Hepatocyte (in vitro differentiated cells): ENCODE measurements around the gene STX4. TPM values are rescaled to one million over a fixed set of nuclear protein-coding genes. Genes with fewer than 3 reads are reported as not detected.

Experiments used
- DNase-seq: peaks from one replicate; pipeline ENCODE4 v3.0.0-alpha.2; 2016; ENCODE audit warnings: low spot score
- H2AFZ ChIP-seq: fragments of 200-600 bp; sonication (generic); 2 replicates; pipeline ENCODE4 v1.6.0; 2016; ENCODE audit warnings: antibody characterized with exemption, mild to moderate bottlenecking
- H3K27ac ChIP-seq: fragments of 200-600 bp; sonication (generic); 2 replicates; pipeline ENCODE4 v1.5.1; 2016; ENCODE audit warnings: mild to moderate bottlenecking
- H3K27me3 ChIP-seq: fragments of 200-600 bp; sonication (generic); 2 replicates; pipeline ENCODE4 v1.6.1; 2016
- H3K36me3 ChIP-seq: fragments of 200-600 bp; sonication (generic); replicated peaks from 2 replicates; pipeline ENCODE4 v1.5.1; 2016; ENCODE audit warnings: low read depth; ENCODE audit not compliant: insufficient read depth
- H3K4me1 ChIP-seq: fragments of 200-600 bp; sonication (generic); 2 replicates; pipeline ENCODE4 v1.5.1; 2016; ENCODE audit warnings: mild to moderate bottlenecking, moderate library complexity; ENCODE audit not compliant: insufficient read depth
- H3K4me2 ChIP-seq: fragments of 200-600 bp; sonication (generic); 2 replicates; pipeline ENCODE4 v1.6.0; 2016
- H3K4me3 ChIP-seq: fragments of 200-600 bp; sonication (generic); 2 replicates; pipeline ENCODE4 v1.5.1; 2016; ENCODE audit warnings: mild to moderate bottlenecking
- H3K79me2 ChIP-seq: fragments of 200-600 bp; sonication (generic); 2 replicates; pipeline ENCODE4 v1.6.0; 2017; ENCODE audit warnings: mild to moderate bottlenecking
- H3K9me2 ChIP-seq: fragments of 200-600 bp; sonication (generic); replicated peaks from 2 replicates; pipeline ENCODE4 v1.6.0; 2017; ENCODE audit warnings: mild to moderate bottlenecking; ENCODE audit not compliant: insufficient read depth
- H3K9me3 ChIP-seq: fragments of 200-600 bp; sonication (generic); 2 replicates; pipeline ENCODE4 v1.5.1; 2016; ENCODE audit warnings: low read depth, mild to moderate bottlenecking
- H4K20me1 ChIP-seq: fragments of 200-600 bp; sonication (generic); 2 replicates; pipeline ENCODE4 v1.6.0; 2016; ENCODE audit warnings: mild to moderate bottlenecking; ENCODE audit not compliant: insufficient read depth, poor library complexity, severe bottlenecking
- EZH2 ChIP-seq: fragments of 200-600 bp; sonication (generic); IDR thresholded peaks from 2 replicates; pipeline ENCODE4 v1.6.1; 2016; ENCODE audit warnings: antibody characterized with exemption, mild to moderate bottlenecking, borderline replicate concordance
- EZH2phosphoT487 ChIP-seq: fragments of 200-600 bp; sonication (generic); IDR thresholded peaks from one replicate; pipeline ENCODE4 v1.6.1; 2018; ENCODE audit warnings: antibody characterized with exemption, mild to moderate bottlenecking, low read depth, moderate library complexity; ENCODE audit not compliant: unreplicated experiment, severe bottlenecking
- WGBS: methylation state at CpG from one replicate; pipeline ENCODE4 v1.1.6; 2016; ENCODE audit warnings: low lambda C conversion rate; ENCODE audit errors: missing lambda C conversion rate; 5-methylcytosine and 5-hydroxymethylcytosine counted together
- polyA plus RNA-seq: library from polyadenylated mRNA; unstranded; fragments of >200 nt; fragmentation: Nextera tagmentation; extraction: Ambion mirVana; gene quantifications from 2 replicates; pipeline ENCODE4 v1.2.1, GENCODE V29; 2016
- total RNA-seq: library from RNA; depleted of rRNA; stranded (reverse); fragments of >200 nt; gene quantifications from 2 replicates; pipeline ENCODE4 v1.2.3, GENCODE V29; 2014
- TF ChIP-seq, protein P1 (sequence below): fragments of 200-600 bp; sonication (generic); IDR thresholded peaks from 2 replicates; pipeline ENCODE4 v1.5.1; 2016; ENCODE audit warnings: antibody characterized with exemption, mild to moderate bottlenecking; ENCODE audit not compliant: poor library complexity

Gene STX4
- total and polyA plus RNA-seq, 2 experiments from 2014 or later: 25.9 to 72.4 TPM

- Histone ChIP-seq H2AFZ (no peak overlapping the region), H3K4me2 (no peak overlapping the region), H3K4me1 (peaks cover 2% of the 10 kb centered on the region), H3K79me2 (no peaks in the 10 kb centered on the region), H3K27me3 (peaks cover 8% of the 10 kb centered on the region), H3K4me3 (no peak overlapping the region), H3K36me3 (no peaks in the 10 kb centered on the region), H3K9me3 (no peaks in the 10 kb centered on the region), H4K20me1 (no peaks in the 10 kb centered on the region), H3K27ac (no peak overlapping the region), H3K9me2 (no peaks in the 10 kb centered on the region)
- DNase-seq: no peak
- TF ChIP-seq, protein P1, sequence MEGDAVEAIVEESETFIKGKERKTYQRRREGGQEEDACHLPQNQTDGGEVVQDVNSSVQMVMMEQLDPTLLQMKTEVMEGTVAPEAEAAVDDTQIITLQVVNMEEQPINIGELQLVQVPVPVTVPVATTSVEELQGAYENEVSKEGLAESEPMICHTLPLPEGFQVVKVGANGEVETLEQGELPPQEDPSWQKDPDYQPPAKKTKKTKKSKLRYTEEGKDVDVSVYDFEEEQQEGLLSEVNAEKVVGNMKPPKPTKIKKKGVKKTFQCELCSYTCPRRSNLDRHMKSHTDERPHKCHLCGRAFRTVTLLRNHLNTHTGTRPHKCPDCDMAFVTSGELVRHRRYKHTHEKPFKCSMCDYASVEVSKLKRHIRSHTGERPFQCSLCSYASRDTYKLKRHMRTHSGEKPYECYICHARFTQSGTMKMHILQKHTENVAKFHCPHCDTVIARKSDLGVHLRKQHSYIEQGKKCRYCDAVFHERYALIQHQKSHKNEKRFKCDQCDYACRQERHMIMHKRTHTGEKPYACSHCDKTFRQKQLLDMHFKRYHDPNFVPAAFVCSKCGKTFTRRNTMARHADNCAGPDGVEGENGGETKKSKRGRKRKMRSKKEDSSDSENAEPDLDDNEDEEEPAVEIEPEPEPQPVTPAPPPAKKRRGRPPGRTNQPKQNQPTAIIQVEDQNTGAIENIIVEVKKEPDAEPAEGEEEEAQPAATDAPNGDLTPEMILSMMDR: no peak
- TF ChIP-seq EZH2 (no peak), EZH2phosphoT487 (no peak)
- WGBS: 89% methylated on average over 6 of the region's 6 CpGs
Measured at GRCh38 chr16:31003744-31004143, 29.6 kb upstream of the STX4 start.

DNA sequence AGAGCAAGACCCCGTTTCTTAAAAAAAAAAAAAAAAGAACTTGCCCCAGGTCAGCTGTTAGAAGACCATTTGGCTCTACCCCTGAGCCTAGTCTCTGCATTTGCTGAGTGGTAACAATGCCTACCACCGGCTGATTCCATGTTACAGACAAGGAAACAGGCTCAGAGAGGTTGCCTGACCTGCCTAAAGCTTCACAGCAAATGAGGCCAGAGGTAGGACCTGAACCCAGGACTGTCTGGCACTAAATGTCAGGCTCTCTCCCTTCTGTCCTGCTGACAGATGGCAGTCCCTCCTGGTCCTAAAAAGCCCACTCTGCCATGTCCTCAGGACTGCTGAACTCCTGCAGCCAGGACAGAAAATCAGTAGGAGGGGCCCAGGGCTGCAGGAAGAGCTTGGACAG, 28.7 kb upstream of the STX4 start:
- whole genome bisulfite sequencing: 89% methylated on average over 2 of the region's 2 CpGs
- H3K4me3 ChIP-seq: no peak overlapping the region
- no peak overlapping the region for H3K4me2 ChIP-seq
- H3K9me3 ChIP-seq: no peaks in the 10 kb centered on the region
- TF ChIP-seq, protein P1: no peak
- TF ChIP-seq EZH2phosphoT487 (no peak), EZH2 (no peak)
- H3K36me3 ChIP-seq: no peaks in the 10 kb centered on the region
- no peaks in the 10 kb centered on the region for H3K4me1 ChIP-seq
- no peak overlapping the region for H3K27ac ChIP-seq
- no peak overlapping the region for H2AFZ ChIP-seq
- H3K9me2 ChIP-seq: no peaks in the 10 kb centered on the region
- no peaks in the 10 kb centered on the region for H4K20me1 ChIP-seq
- no peak for DNase-seq
- no peaks in the 10 kb centered on the region for H3K79me2 ChIP-seq
- H3K27me3 ChIP-seq: peaks cover 14% of the 10 kb centered on the region

- Histone ChIP-seq H3K9me3 (no peaks in the 10 kb centered on the region), H3K36me3 (no peaks in the 10 kb centered on the region), H3K4me1 (no peaks in the 10 kb centered on the region), H3K79me2 (no peaks in the 10 kb centered on the region), H3K4me2 (no peak overlapping the region), H3K4me3 (no peak overlapping the region), H4K20me1 (no peaks in the 10 kb centered on the region), H3K9me2 (no peaks in the 10 kb centered on the region), H3K27me3 (peaks cover 18% of the 10 kb centered on the region), H3K27ac (no peak overlapping the region), H2AFZ (no peak overlapping the region)
- TF ChIP-seq, protein P1: no peak
- TF ChIP-seq EZH2: no peak
- TF ChIP-seq EZH2phosphoT487: no peak
- WGBS: 85% methylated on average over 16 of the region's 16 CpGs
- DNase-seq: no peak
Measured at GRCh38 chr16:31005350-31006085, 27.8 kb upstream of the STX4 start.

DNA sequence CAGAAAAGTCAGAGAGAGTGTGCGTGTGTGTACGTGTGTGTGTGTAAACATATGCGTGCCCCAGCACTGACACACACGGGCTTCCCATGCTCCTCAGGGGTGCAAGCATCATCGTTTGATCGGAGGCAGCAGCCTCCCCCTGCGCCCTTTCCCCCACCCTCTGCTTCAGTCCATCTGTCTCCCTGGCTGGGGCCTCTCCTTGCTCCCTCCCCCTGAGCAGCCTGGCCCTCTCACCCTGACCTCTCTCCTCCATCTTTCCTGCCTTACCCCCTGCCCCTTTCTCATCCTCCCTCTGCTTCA, 27.3 kb upstream of the STX4 start:
- H4K20me1 ChIP-seq: no peaks in the 10 kb centered on the region
- TF ChIP-seq EZH2: no peak
- no peak for TF ChIP-seq EZH2phosphoT487
- TF ChIP-seq, protein P1: no peak
- H3K27ac ChIP-seq: no peak overlapping the region
- no peak for DNase-seq
- no peaks in the 10 kb centered on the region for H3K9me3 ChIP-seq
- H2AFZ ChIP-seq: no peak overlapping the region
- peaks cover 21% of the 10 kb centered on the region for H3K27me3 ChIP-seq
- H3K79me2 ChIP-seq: no peaks in the 10 kb centered on the region
- H3K36me3 ChIP-seq: no peaks in the 10 kb centered on the region
- H3K4me3 ChIP-seq: no peak overlapping the region
- no peaks in the 10 kb centered on the region for H3K4me1 ChIP-seq
- H3K9me2 ChIP-seq: no peaks in the 10 kb centered on the region
- H3K4me2 ChIP-seq: no peak overlapping the region
- 86% methylated on average over 7 of the region's 7 CpGs for WGBS
